ENCODE data around the gene SLC6A13. TPM values are rescaled to one million over a fixed set of nuclear protein-coding genes. Genes with fewer than 3 reads are reported as not detected.
A peak's percentile ranks its signal among the peaks of the same experiment; 100 is the strongest.

Gene SLC6A13
- total RNA-seq, 1 experiment from 2014 or later = not detected

- no peak overlapping the region for H3K14ac ChIP-seq (ENCODE audit: insufficient read depth, low read length)
- no peaks in the 10 kb centered on the region for H3K79me2 ChIP-seq (ENCODE audit: insufficient read depth, low read length)
- H3K4me1 ChIP-seq (ENCODE audit: insufficient read depth, low read length) = no peaks in the 10 kb centered on the region
- H3K4me2 ChIP-seq (ENCODE audit: insufficient read depth, insufficient read length, low read length) = no peak overlapping the region
- no peak overlapping the region for H2BK120ac ChIP-seq (ENCODE audit: low read depth, low read length, poor library complexity, severe bottlenecking)
- no peak overlapping the region for H3K4ac ChIP-seq (ENCODE audit: low read depth, low read length)
- Mint-ChIP-seq H3K36me3 (ENCODE audit: insufficient read depth in 1 of 3, low read depth in 3 of 3) (peaks cover 3 to 17% (median 13%) of the 10 kb centered on the region in 3 experiments; a peak in 6 of 7 replicates), H3K4me1 (peaks cover 10 to 23% of the 10 kb centered on the region in 2 experiments), H3K27ac (no peak overlapping the region), H3K9me3 (peaks cover 23 to 26% of the 10 kb centered on the region in 2 experiments), H3K4me3 (no peak overlapping the region), H3K27me3 (ENCODE audit: low read depth) (peaks cover 14% of the 10 kb centered on the region)
- no peak overlapping the region for H2BK12ac ChIP-seq (ENCODE audit: insufficient read length, low read depth, low read length)
- H3K18ac ChIP-seq (ENCODE audit: insufficient read length, low read depth, low read length) = no peak overlapping the region
- H3K56ac ChIP-seq (ENCODE audit: insufficient read length, low read depth, low read length) = no peak overlapping the region
- no peak for TF ChIP-seq CTCF (conservative IDR thresholded peaks at IDR 0.05)
- no peaks in the 10 kb centered on the region for H3K23me2 ChIP-seq (ENCODE audit: insufficient read length, low read depth, low read length, poor library complexity, severe bottlenecking)
- DNase-seq = peak; percentile 20
- no peak overlapping the region for H3T11ph ChIP-seq (ENCODE audit: low read length)
- H4K8ac ChIP-seq (replicated peaks; ENCODE audit: insufficient read length, low read depth, low read length) = no peak overlapping the region
- no peaks in the 10 kb centered on the region for H3K79me1 ChIP-seq (ENCODE audit: insufficient read depth, low read depth, low read length, poor library complexity, severe bottlenecking)
- no peak overlapping the region for H4K91ac ChIP-seq (ENCODE audit: insufficient read length, low read depth, low read length)
- WGBS (ENCODE audit: extremely low coverage, insufficient read length, low lambda C conversion rate) = no CpG with 5 or more reads among the region's 10 CpGs
- H2BK15ac ChIP-seq (ENCODE audit: low read depth, low read length) = no peak overlapping the region
- H3K23ac ChIP-seq (ENCODE audit: insufficient read length, low read depth, low read length) = no peak overlapping the region
- no peaks in the 10 kb centered on the region for H4K20me1 ChIP-seq (ENCODE audit: control insufficient read depth, insufficient read depth, insufficient read length)
- no peak overlapping the region for H3K9ac ChIP-seq (ENCODE audit: extremely low read depth, insufficient read length, low read length)
- H2BK5ac ChIP-seq (ENCODE audit: insufficient read length, low read length) = no peak overlapping the region
- no peak overlapping the region for H4K5ac ChIP-seq (ENCODE audit: insufficient read length, low read depth, low read length)
- no peaks in the 10 kb centered on the region for H3K27me3 ChIP-seq (ENCODE audit: insufficient read depth, low read length)
- no peak overlapping the region for H2BK20ac ChIP-seq (ENCODE audit: low read depth, low read length, poor library complexity, severe bottlenecking)
- H2AFZ ChIP-seq (ENCODE audit: low read length) = no peak overlapping the region
- H2AK5ac ChIP-seq (ENCODE audit: insufficient read length, low read length) = no peak overlapping the region
- H3K9me3 ChIP-seq (ENCODE audit: control insufficient read depth, low read depth, low read length) = peaks cover 8% of the 10 kb centered on the region
- no peak overlapping the region for H3K27ac ChIP-seq (ENCODE audit: insufficient read length, low read depth, low read length)
These were observed 27.7 kb downstream of the SLC6A13 start for GRCh38 chr12:234891-235415.

Measured in H9 (cell line).